ACHN (cell line): ENCODE results near the gene ZBTB48.
"Not testable (repeated sequence)": the region's sequence is repeated elsewhere in the genome, so short reads cannot be mapped to it uniquely, and the experiment has no call there.

Experiments
- DNase-seq: peaks from one replicate; pipeline ENCODE4 v3.0.0-alpha.2; 2015
- in situ Hi-C: cut with HindIII; loops from 2 replicates; pipeline ENCODE4 v1.10.0; 2017; ENCODE audit warnings: low sequenced_read_pairs, low pct_ligation_motif_present, low pct_unique_long_range_greater_than_20kb

ZBTB48 gene

DNA sequence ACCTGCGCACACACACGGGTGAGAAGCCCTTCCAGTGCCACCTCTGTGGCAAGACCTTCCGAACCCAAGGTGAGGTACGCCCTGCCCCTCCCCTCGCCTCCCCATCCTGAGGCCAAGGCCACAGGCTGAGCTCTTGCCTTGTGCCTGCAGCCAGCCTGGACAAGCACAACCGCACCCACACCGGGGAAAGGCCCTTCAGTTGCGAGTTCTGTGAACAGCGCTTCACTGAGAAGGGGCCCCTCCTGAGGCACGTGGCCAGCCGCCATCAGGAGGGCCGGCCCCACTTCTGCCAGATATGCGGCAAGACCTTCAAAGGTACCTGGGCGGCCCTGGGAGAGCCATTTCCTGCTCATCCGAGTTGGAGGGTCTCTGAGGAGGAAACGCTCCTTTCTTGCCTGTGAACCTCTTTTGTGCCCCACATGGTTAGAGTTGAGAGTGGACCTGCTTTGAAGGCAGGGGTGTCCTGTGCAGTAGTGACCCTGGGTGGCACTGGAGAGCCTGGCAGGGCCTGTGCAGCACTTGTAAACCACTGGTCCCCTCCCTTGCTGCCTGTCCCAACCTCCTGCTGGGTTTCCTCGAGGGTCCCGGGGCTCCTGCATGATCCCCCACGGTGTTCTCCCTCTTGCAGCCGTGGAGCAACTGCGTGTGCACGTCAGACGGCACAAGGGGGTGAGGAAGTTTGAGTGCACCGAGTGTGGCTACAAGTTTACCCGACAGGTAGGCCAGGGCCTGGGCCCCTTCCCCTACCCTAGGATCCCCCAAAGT is 8.5 kb downstream of the ZBTB48 start:
- in situ Hi-C loops: no loop called here
- DNase-seq: no peak

DNA sequence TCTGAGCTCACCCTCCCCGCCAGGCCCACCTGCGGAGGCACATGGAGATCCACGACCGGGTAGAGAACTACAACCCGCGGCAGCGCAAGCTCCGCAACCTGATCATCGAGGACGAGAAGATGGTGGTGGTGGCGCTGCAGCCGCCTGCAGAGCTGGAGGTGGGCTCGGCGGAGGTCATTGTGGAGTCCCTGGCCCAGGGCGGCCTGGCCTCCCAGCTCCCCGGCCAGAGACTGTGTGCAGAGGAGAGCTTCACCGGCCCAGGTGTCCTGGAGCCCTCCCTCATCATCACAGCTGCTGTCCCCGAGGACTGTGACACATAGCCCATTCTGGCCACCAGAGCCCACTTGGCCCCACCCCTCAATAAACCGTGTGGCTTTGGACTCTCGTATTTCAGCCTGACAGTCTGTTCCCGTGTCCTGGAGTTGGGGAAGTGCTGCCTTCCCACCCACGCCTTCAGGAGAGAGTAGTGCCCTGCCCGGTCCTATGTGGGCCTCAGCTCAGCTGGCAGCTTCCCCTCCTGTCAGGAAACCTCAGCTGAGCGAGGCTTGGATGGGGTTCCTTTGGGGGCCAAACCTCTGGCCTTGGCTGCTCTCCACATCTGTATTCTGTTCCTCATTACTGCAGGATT is 9.2 kb downstream of the ZBTB48 start:
- DNase-seq: no peak
- in situ Hi-C loops: no loop called here

DNA sequence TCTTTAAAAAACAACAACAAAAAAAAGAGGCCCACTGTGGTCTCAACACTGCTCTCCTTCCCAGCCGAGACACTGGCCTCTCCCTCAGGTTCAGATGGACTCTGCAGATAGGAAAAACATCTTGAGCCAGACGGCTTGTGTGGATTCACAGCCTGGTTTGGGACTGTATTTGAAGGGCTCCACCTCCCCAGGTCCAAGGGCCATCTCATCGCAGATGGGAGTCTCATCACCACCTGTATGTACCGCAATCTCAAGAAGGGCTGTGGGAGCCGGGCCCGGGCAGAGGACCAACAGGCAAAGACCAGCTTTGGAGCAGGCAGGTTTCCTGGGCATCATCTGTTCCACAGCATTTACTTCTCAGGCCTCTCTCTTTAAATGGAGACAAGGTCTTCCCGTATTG is 10.3 kb downstream of the ZBTB48 start:
- in situ Hi-C loops: no loop called here
- no peak for DNase-seq

DNA sequence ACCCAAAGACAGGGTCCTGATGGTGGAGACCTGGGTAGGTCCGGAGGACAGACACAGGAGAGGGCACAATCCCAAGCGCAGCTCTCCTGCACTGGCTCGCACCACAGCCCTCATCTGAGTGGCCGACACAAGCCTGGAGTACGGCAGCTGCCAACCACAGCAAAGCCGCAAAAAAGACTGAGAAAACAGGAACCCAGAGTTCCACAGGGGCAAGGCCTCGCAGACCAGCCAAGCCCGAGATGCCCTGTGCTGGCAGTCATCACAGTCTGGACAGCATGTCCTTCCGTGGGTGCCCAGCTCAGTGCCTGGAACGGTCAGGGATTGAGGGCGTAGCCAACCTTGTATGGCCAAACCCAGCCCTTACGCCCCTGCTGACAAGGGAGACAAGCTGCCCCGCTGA is 11.4 kb downstream of the ZBTB48 start:
- no peak for DNase-seq
- in situ Hi-C loops: no loop called here

DNA sequence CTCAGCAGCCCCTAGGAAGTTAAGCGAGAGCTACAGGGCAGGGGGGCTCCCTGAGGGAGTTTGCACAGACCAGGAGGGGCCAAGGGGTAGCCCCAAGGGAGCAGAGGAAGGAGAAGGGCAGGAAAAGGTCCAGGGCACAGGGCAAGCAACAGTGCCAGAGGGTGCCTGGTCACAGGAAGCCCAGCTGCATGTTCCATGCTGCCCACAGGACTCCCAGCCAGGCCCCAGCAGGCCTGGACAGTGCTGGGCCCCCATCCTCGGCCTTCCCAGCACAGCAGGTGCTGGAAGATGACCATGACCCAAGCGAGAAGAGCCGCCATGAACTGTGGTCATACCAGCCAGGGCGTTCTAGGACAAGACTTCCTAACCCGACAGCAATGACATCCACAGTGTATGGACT is 11.8 kb downstream of the ZBTB48 start:
- no peak for DNase-seq
- in situ Hi-C loops: no loop called here

DNA sequence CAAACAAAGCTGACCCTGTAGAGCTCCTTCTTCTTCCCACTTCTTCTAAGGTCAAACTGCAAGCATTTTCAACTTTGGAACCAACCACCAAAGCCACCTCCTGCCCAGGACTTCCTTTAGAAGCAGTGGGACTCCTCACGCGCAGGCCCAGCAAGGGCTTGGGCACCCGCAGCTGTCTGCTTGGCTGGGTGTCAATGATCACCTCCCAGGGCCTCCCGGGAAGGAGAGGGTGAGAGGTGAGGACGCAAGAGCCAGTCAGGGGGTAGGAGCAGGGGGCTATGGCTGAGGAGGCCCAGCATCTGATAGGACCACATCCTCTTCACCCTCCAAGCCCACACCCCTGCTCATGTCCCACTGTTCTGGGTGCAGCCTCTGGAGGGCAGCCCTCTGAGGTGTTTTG is 12.6 kb downstream of the ZBTB48 start:
- in situ Hi-C loops: no loop called here
- no peak for DNase-seq

DNA sequence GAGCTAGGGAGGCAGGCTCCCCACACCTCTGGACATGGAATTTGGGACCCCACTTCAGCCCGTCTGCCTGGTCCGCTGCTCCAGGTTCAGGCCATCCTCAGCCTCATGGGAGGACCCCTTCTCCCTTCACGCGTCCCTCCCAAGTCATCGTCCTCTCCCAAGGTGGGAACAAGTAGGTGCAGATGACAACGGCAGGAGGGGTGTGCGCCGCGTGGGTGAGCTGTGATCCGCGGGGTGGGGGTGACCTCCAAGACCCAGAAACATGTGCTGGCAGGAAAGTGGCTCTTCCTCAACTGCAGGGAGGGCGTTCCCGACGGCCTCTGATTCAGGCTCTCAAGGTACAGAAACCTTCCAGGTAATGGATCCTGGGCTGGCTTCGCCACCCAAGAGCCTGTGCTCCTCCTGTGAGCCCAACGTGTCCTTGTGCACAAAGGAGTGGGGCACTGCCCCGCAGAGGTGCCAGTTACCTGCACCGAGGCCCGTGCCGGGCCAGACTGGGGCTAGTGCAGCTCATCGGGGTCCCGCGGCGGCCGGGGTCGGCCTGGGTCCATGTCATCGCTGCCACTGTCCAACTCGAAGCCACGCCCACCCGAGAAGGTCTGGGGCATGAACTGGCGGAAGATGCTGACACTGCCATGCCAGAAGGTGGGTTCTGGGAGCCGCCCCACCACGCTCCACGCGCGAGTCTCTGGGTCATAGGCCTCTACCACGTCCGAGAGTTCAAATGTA is 13.2 kb downstream of the ZBTB48 start:
- no peak for DNase-seq
- in situ Hi-C loops: no loop called here

DNA sequence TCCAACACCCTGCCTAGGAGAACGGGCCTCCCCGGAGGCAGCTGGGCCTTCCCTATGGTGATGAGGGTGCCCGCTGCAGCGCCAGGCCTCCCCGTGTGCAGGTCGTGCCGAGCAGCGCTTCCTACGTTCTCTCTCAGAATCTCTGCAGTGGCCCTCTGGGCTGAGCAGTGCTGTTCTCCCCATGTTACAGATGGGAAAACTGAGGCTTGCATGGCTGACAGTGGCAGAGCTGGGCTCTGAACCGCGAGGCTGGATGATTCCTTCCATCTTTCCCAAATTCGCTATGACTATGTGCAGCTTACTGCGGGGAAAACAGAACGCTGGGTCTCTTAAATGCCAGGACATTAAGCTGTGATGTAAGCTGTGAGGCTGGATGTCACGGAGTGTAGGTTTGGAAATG is 14.0 kb downstream of the ZBTB48 start:
- no peak for DNase-seq
- in situ Hi-C loops: no loop called here

DNA sequence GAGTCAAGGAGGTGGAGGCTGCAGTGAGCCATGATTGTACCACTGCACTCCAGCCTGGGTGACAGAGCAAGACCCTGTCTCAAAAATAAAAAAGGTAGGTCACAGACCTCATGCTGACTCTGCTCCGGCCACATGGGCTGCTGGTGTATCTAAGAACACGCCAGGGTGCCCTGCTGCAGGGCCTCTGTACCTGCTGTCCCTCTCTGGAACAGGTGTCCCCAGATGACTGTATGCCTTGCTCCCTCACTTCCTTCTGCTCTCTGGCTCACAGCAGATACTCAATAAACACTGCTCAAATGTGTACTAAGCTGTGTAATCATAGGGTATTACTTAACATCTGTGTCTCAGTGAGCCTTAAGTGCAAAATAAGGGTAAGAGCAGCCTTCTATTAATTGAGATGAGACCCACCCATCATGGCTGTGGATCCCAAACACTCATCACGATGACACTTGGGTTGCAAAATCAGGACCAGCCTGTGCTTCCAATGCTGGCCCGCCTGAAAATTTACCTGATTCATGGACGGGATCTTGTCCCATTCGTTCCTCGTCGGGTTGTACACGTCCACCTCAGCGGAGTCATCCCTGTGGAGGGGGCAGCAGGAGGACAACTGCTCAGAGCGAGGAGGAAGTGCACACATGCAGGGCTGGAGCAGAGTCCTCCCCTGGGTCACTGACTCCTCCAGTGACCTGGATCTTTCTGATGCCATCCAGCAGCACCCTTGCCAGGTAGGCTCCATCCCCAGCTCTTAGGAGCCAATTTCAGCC is 15.4 kb downstream of the ZBTB48 start:
- in situ Hi-C loops: no loop called here
- no peak for DNase-seq

DNA sequence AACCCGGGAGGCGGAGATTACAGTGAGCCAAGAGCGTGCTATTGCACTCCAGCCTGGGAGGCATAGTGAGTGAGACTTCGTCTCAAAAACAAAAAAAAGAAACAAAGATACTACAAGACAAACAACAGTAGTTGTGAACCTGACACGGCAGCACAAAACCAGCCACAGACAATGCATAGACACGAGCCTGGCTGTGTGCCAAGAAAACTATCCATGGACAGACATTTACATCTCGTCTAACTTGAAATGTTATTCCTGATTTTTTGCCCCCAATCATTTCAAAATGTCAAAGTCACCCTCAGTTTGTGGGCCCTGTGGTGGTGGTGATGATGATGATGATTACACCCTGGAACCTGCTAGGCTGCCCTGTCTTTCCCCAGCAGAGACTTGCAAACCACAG is 16.6 kb downstream of the ZBTB48 start:
- no peak for DNase-seq

DNA sequence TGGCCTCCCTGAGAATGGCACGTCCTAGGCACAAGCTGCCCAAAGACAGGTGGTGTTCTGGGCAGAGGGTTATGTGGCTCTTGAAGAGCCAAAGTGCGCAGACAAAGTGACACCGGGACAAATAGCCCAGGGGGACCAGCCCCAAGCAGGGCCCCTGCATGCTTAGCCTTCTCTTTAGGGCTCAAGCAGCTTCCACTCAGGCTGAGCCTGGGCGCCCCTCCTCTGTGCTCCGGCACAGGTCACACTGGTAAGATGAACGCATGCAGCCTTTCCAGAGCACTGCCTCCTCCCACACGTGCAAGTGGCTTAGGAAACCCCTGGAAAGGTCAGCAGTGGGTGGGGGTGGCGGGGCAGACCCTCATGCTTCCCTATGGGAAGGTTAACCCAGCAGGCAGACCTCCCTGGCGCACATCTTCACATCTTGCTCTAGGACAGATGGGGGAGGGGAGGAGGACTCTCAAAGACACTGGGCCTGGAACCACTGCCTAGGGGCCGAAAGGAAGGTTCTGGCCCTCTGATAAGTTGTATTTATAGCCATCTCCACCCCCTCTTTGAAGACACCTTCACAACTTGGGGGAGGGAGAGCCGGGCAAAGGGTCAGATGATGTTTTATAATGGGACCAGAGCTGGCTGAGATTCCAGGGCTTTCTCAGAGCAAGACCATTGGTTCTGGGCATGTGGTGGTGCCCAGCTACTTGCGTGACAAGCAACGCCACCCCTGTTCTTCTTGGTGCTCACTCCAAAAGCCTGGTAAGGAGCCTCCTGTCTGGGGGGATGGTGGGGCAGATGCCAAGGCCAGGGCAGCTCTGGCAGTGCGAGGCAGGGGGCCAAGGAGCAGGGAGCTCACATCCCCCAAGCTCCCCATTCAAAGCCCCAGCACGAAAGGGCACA is 17.3 kb downstream of the ZBTB48 start:
- in situ Hi-C loops: no loop called here
- no peak for DNase-seq

More for the DNA sequence above, 16.6 kb downstream of the ZBTB48 start:
- in situ Hi-C loops: no loop called here

DNA sequence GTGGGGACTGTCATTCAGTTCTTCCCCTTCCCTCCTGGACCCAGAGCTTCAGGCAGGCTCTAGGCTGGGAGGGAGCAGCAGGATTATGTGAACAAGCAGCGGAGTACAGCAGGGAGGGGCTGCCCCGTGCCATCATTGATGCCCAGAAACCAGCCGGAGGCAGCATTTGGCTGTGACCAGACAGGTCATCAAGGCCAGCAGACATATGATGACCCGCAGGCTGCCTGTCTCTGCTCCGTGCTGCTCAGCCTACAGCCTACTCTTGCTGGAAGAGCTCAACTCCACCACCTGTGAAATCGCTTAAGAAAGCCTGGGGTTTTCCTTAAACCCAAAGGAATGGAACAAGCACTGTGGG is 18.0 kb downstream of the ZBTB48 start:
- no peak for DNase-seq
- in situ Hi-C loops: no loop called here

DNA sequence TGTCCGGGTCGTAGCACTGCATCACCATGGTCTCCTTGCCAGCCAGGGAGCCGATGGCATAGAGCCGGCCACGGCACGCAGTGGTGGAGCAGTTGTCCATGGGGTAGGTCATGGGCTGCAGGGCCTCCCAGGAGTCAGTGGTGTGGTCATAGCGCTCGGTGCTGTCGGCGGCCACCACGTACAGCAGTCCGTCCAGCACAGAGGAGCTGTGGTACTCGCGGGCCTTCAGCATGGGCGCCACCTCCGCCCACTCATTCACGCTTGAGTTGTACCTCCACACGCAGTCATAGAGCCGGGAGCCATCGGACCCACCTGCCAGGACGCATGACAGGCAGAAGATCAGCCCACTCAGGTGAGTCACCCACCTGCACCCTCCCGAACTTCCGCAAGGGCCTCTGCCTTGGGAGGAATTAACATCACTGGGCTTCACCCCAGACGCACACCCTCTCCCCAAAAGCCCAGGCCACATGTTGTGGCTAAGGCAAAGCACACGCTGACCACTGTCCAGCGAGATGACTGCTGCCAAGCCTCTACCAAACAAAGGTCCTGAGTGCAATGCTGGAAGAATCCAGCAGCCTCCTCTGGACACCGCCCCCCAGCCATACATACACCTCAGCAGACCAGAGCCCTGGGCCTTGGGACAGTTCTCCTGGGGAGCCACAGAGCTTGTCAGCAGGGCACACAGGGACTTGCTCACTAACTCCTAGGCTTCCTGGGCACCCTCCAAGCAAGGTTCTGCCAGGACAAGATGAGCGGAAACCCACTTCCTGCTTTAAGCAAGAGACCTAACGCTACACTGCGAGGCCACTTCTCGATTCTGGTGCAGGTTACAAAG is 19.6 kb downstream of the ZBTB48 start:
- in situ Hi-C loops: no loop called here
- DNase-seq: no peak

DNA sequence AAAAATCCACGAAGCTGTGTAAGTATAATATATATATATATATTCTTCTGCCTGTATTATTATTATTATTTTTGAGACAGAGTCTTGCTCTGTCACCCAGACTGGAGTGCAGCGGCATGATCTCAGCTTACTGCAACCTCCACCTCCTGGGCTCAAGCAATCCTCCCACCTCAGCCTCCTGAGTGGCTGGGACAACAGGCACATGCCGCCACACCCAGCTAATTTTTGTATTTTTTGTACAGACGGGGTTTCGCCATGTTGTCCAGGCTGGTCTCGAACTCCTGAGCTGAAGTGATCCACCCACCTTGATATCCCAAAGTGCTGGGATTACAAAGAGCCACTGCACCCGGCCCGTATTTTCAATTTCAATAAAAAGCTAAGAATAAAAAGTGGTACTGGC is 20.2 kb downstream of the ZBTB48 start:
- in situ Hi-C loops, DNase-seq: not testable (repeated sequence)

DNA sequence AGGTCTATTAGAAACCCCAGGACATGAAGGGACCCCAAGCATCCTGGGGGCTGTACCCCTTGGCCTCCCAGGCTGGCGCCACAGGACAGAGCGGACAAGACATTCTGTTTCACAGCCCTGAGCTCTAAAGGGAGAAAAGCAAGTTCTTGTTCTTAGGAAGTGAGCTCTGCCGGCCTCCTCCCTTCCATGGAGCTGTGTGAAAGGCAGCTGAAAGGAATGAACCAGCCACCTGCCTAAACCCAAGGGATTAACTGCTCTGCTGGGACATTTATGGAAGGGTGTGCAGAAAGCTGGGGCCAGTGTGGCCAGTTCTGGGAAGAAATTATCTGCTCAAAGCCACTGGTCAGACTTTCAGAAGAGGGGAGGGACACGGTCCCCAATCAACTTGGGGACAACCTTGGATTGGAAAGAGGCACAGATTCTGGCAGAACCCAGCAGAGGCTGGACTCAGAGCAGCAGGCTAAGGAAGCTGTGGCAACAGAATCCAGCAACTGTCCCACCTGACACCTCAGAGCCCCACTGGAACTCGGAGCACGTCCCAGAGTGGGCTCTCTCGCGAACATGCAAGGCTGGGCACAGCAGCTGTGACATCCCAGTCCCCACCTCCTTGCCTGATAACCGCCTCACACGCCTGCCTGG is 20.7 kb downstream of the ZBTB48 start:
- no peak for DNase-seq
- in situ Hi-C loops: no loop called here

DNA sequence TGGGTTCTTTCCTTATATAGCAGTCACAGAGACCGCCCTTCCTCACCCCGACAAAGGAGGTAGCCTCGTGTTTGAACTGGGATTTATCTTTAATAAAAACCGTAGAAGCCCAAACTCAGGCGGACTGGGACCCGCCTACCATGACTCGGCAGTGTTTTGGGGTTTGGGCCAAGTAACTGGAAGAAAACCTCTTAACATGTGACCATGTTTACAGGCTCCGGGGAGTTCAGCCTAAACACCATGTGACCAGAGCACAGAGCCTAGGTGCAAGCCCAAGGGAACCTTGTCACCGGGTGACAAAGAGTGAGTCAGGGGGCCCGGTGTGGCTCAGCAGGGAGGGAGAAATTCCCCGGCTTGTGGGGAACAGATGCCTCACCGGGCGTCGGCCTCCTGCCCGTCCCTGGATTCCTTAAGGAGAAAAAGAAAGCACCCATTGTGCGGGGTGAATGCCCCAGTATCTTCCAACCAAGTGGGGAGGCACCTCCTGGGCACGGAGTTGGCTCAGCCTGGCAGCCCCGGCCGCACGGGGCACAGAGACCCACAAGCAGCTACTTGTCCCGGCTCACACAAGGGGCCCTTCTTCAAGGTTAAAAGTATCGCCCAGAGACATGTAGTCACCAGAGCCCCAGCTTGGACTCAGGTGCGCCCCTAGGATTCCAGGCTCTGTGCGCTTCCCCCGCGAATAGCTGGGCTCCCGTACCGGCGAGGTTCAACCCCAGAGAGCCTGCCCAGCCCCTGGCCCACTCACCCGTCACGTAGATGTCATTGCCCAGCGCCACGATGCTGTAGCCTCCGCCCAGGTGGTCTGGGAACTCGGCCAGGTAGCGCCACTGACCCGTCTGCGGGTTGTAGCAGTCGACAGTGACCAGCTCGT is 21.5 kb downstream of the ZBTB48 start:
- in situ Hi-C loops: no loop called here
- DNase-seq: peak; percentile 86
